GM04503 (cell line): ENCODE results near the gene C19orf25.
"Not testable (repeated sequence)": the region's sequence is repeated elsewhere in the genome, so short reads cannot be mapped to it uniquely, and the experiment has no call there.

Experiments used
- DNase-seq: peaks from one replicate; pipeline ENCODE4 v3.0.0-alpha.2; 2012; ENCODE audit warnings: low read depth

Gene C19orf25

GRCh38 chr19:1481893-1482360 lies 2.9 kb upstream of the C19orf25 start:
- no peak for DNase-seq

- DNase-seq = no peak
Measured at GRCh38 chr19:1481224-1481892, 2.3 kb upstream of the C19orf25 start.

- not testable (repeated sequence) for DNase-seq
Measured at GRCh38 chr19:1477056-1477455, 2.0 kb downstream of the C19orf25 start.

GRCh38 chr19:1475751-1476437 lies 3.1 kb downstream of the C19orf25 start:
- DNase-seq = no peak

GRCh38 chr19:1474765-1475351 lies 4.2 kb downstream of the C19orf25 start:
- no peak for DNase-seq

GRCh38 chr19:1474011-1474764 lies 4.8 kb downstream of the C19orf25 start:
- no peak for DNase-seq

- no peak for DNase-seq
Measured at GRCh38 chr19:1473085-1473851, 5.7 kb downstream of the C19orf25 start.

GRCh38 chr19:1472231-1473084 lies 6.6 kb downstream of the C19orf25 start:
- DNase-seq = no peak

- DNase-seq = no peak
Measured at GRCh38 chr19:1471515-1472160, 7.4 kb downstream of the C19orf25 start.

- no peak for DNase-seq
Measured at GRCh38 chr19:1471010-1471514, 8.0 kb downstream of the C19orf25 start.

- DNase-seq = no peak
Measured at GRCh38 chr19:1470305-1471009, 8.6 kb downstream of the C19orf25 start.

- no peak for DNase-seq
Measured at GRCh38 chr19:1470055-1470304, 9.0 kb downstream of the C19orf25 start.

- DNase-seq = no peak
Measured at GRCh38 chr19:1469255-1470054, 9.6 kb downstream of the C19orf25 start.

GRCh38 chr19:1468821-1469254 lies 10.2 kb downstream of the C19orf25 start:
- no peak for DNase-seq

- no peak for DNase-seq
Measured at GRCh38 chr19:1468274-1468820, 10.7 kb downstream of the C19orf25 start.

- DNase-seq = no peak
Measured at GRCh38 chr19:1467490-1468273, 11.3 kb downstream of the C19orf25 start.

GRCh38 chr19:1467215-1467489 lies 11.9 kb downstream of the C19orf25 start:
- DNase-seq = no peak
